GM19328 (cell line): ENCODE results near the gene HOXD8.

Experiments used
- ATAC-seq: cut with Tn5 transposase; IDR thresholded peaks from one replicate; pipeline ENCODE4 v1.9.1; 2021; ENCODE audit warnings: mild to moderate bottlenecking, moderate library complexity; ENCODE audit not compliant: unreplicated experiment

HOXD8 gene

DNA sequence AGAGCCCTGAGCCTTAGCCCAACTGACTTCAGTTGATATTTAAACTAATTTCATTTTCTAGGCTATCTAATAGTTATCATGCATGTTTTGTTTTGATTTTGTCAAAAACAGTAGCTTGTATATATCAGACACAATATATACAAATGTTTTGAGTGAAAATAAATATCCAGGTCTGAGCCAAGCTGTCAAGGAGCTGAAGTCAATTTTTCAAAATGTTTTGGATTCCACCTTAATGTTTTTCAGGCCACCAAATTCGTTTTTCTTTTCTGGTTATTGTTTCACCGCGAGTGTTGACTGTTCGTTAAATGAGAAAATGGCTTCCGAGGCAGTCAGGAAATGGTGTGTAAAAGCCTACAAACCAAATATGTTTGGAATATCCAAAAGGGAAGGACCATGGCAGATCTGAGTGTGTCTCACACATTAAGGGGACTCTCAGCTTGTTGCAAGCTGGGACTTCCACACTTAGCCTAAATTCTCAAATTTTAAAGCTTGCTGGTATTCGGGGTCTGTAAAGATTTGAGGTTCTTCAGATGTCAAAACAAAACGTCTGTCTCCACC lies 27.1 kb upstream of the HOXD8 start:
- no peak for ATAC-seq

DNA sequence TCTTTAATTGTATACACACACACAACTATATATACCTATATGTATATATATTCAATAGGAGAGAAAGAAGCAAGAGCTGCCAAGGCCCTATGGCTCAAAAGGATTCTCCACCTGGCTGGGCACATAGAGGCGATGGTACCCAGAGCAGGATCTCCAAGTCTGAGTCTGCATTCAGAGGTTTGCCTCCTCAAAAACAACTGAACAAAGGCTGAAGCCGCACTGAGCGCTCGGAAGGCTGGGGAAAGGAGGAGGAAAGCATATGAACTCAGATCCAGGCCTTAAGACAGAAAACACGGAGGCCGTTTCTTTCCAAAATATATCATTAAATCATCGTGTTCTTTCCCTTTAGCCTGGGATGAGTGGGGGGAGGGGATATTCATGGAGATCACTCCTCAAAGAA lies 26.3 kb upstream of the HOXD8 start:
- no peak for ATAC-seq

DNA sequence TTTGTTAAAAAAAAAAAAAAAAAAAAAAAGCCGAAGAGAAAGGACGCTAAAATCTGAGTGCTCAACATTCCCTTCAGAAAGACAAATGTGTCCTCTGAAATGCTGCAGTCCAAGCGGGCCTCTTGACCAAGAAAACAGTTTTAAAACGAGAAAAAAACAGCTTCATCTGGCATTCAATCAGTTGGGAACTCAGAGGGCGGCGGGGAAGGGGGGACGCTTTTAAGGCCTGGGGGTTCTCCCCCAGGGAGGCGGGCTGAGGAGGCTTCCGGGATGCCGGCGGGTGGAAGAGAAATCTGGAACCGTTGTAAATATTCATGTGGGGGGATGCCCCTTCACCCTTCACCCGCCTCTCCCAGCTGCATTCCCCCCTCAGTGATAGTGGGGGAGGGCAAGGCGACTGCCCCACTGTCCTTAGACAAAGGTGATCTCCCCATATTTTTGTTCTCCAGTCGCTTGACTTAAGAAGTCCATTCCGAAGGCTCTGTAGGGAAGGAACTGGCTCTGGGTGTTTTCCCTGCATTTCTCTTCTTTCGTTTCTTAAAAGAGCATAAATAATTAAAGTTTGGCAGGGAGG lies 25.7 kb upstream of the HOXD8 start:
- ATAC-seq = no peak

DNA sequence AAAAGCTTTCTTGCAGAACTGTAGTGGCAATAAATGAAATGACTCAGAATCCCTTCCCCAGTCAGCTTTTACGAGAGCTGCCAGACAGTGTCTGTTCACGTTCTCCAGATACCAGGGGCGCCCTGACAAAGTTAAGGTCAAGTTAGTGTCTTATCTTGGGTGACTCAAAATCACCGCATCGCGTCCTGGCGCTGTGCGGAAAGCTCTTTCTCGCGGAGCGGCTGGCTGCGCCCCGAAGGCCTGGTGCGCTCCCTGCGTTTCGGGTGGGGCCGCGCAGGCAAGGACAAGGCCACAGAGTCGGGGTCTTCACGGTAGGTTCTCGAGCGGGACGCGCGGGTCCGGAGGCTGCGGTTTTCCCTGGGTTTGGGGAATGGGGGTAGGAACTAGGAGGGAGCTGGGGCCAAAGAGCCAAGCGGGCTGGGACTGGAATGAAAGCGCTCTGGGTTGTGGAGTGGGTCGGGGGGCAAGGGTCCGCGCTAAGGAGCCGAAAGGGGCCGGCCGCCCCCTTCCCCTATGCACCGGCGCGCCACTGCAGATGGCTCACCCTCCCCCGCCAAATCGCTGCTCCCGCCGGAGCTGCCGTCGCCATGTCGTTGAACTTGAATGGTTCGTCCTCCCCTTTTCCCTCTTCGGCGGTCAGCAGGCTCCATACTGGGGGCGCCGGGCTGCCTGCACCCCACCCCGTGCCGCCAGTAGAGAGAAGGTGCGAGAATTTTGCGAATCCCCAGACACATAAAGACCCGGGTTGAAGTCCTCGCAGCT lies 25.0 kb upstream of the HOXD8 start:
- no peak for ATAC-seq

DNA sequence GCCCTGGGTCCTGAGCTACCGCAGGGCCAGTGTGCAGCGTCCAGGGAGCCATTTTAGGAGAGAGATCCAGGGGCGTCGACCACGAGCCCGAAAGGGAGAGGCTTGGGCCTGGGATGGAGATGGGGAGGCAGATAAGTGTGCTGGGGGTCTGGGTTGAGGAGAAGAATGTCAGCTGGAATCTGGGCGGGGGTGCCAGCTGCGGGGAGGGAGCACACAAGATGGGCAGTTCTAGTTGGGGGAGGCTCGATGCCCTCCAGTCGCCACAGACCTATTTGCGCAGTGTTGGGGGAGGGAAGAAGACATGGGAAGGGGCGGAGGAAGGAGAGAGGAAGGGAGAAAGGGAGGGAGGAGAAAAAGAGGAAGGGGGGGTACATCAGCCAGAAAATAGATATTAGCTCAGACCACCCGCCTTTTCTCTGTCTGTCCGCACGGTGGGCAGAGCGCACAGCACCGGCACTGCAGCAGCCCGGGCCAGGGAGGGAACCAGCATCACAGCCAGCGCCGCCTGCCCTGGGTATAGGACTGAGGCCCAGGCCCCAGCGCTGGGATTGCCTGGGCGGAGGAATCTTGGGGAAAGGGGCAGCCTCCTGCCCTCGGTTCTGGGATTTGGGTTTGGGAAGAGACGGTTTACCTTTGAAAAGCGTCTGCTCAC lies 24.3 kb upstream of the HOXD8 start:
- no peak for ATAC-seq

DNA sequence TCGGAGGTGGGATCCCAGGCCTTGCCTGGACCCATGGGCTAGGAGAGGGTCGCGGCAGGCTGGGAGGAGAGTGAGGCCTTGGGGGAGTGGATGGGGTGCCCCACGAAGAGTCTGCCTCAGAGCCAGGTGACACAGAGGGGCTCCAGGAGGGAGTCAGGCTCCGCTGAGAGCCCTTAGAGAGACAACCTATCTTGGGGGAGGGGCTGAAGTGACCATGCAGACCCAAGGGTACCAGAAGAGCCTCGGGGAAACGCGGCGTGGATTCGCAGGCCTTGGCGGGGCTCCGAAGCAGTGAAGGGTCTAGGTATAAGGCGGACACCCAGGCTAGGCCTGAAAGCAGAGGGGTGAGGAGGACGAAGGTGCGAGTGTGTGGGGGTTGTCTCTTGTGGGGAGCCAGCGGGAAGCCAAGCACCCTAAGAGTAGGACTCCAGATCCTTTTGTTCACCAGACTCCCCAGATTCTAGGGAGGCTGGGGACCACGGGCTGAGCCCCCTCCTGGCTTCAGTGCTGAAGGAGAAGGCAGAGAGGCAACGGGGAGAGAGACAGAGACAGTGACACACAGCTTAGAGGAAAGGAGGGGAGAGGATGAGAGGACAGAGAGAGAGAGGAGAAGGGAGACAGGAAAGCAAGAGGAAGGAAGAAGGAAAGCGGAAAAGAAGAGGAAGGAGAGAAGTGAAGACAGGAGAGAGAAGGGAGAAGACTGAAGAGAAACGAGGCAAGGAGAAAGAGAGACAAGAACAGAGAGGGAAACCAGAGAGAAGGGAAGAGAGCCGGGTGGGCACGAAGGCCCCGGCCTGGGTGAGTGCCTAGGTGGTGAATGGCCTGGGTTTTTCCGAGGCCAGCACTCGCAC lies 23.6 kb upstream of the HOXD8 start:
- no peak for ATAC-seq

DNA sequence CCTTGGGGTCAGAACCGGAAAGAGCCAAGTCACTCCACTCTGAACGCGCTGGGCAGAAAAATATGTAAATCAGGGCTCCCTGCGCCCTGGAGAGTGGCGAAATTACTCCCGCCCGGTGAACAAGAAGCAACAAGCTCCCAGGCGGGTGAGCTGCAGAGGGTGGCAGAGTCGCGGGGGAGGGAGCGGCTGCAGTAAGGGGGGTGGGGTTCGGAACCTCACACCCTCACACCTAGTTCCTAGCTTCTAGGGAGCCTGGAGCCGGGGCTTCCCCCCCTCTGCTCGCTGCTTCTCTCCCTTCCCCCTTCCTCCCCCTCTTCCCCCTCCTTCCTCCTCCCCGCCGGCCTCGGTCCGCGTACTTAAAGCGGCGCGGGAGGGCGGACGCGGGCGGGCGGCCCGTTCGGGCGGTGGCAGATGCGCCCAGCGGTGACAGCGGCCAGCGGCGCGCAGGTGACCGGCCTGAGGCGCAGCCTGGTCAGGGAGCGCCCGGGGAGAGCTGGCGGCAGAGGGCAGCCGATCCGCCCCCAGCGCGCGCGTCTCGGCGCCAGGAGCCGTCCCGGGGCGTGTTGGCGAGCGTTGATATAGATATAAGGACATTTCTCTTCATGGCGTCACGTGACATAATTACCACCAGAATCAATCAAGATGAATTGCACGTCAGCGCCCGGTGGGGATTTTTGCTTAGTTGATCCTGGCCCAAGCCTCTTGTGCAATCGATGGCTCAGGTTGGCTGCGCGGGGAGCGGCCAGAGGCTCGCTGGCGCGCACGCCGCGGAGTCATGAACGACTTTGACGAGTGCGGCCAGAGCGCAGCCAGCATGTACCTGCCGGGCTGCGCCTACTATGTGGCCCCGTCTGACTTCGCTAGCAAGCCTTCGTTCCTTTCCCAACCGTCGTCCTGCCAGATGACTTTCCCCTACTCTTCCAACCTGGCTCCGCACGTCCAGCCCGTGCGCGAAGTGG lies 22.6 kb upstream of the HOXD8 start, which contains the start of gene HOXD11:
Gene HOXD11 (plus strand): TSS at position 700 of the 959 bp plus-strand sequence. CDS start 76 bp downstream, at position 776.
- ATAC-seq = no peak

DNA sequence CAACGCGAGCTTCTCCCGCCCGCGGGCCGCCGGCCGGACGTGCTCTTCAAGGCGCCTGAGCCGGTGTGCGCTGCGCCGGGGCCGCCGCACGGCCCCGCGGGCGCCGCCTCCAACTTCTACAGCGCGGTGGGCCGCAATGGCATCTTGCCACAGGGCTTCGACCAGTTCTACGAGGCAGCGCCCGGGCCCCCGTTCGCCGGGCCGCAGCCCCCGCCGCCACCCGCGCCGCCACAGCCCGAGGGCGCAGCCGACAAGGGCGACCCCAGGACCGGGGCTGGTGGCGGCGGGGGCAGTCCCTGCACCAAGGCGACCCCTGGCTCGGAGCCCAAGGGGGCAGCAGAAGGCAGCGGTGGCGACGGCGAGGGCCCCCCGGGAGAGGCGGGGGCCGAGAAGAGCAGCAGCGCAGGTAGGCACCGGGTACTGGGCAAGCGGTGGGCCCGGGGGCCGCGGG lies 21.7 kb upstream of the HOXD8 start:
- no peak for ATAC-seq

DNA sequence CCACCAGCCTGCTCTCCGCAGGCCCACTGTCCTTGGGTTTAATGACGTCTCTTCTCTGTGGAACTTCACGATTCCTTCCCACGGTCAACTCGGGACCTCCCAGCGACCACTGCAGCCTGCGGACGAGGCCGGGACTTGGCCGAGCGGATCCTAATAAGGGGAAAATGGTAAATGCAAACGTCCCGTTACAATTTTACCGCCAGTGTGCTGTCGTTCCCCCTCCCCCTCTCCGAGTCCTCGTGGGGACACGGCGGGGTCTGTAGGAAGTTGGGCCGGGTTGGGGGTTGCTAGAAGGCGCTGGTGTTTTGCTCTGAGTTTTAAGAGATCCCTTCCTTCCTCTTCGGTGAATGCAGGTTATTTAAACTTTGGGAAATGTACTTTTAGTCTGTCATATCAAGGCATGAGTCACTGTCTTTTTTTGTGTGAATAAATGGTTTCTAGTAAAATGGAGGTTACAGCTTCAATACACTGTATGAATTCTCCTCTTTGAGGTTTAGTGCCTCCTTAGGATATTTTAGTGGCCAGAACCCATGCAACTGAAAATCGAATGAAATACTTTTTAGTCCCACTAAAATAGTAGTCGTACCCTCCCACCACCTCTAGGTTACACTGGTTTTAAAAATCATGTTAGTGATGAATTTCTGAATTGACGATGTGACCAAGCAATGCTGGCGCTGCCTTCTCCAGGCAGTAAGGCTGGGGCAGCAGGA lies 20.2 kb upstream of the HOXD8 start:
- no peak for ATAC-seq

DNA sequence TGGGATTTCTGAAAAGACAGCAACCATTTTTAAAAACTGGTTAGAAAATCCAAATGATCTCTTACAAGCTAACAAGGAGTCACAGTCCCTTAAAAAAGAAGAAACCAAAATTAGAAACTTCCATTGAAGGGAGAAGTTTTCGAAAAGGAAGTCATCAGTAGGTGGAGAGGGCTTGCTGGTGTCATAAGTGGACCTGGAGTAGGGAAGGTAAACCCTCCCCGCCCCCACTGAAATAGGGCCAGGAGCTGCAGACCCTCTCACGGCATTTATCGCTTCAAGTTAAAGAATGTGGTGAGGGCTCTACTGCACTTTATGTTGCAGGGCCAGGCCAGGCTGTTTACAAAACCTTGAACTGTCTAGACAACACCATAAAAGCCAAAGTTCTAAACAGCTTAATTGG lies 19.6 kb upstream of the HOXD8 start:
- no peak for ATAC-seq

DNA sequence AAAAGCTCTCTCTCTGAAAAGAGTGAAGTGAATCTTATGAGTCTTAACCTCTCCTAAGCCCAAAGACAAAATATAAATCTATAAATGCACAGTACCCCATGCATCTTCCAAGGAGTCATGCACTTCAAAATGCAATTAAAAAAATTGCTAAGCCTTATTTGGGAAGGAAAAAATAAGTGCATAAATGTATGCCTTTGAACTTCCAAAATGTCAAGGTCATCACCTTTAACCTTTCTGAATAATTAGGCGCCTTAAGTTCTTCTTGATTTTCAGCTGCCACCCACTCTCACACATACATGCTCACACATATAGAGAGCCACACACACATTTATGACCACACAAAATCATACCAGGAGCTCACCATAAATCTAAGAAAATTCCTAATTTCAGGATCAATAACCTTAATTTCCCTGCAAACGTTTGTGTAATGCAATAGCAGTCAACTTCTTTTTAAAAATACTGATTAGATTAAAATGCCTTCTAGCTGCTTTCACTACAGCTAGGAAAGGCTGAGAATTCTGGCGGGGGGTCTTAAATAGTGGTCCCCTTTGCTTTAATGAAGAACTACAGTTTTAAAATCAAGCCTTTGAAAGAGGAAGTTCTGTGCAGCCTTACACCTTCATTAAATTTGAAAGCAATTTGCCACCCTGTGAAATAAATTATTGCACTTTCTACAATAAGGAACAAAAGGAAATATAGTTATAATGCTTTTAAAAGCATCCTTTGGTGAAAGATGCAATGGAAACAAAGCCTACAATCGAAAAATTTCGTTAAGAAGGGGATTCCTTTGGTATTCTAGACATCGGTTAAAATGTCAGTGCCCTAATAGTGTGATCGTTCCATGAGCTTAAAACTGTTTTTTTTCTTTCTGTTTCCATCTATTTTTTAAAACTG lies 18.8 kb upstream of the HOXD8 start:
- no peak for ATAC-seq

DNA sequence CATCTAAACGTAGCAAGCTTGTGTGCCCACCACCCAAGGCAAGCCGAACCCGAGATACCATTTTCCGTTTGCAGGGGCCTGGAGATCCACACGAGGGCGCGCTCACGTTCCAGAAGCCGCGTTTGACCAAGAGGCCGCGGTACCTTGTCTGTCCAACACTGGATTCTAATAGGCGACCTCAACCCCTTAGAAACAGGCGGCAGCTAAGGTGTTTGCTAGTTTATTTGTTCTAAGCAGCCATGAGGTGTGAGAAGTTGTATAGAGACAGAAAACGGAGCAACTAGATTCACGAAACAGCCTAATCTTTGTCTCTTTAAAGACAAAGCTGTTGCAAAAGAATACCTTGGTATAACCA lies 18.2 kb upstream of the HOXD8 start:
- ATAC-seq = no peak

DNA sequence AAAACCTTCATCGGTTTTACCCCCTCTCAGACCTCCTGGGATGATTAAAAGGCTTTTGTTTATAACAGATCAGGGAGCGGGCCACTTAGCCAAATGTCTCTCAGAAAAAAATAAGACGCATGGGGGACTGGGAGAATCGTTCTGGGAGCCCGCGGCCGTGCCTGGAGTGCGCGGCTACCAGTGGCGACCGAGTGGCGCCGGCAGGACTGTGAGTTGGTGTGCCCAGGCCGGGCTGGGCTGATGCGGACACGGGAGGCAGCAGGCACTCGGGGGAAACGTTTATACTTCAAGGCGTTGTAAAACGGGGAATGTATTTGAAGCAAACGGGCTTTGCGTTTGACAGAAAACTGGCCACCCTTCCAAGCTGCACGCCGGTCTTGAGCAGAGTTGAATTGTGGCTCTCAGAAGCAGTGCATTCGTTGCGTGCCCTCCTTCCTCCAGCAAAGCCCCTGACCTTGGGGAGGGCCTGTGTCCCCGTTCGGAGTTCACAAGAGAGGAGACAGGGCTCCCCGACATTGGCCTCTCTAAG lies 17.6 kb upstream of the HOXD8 start:
- ATAC-seq = no peak

DNA sequence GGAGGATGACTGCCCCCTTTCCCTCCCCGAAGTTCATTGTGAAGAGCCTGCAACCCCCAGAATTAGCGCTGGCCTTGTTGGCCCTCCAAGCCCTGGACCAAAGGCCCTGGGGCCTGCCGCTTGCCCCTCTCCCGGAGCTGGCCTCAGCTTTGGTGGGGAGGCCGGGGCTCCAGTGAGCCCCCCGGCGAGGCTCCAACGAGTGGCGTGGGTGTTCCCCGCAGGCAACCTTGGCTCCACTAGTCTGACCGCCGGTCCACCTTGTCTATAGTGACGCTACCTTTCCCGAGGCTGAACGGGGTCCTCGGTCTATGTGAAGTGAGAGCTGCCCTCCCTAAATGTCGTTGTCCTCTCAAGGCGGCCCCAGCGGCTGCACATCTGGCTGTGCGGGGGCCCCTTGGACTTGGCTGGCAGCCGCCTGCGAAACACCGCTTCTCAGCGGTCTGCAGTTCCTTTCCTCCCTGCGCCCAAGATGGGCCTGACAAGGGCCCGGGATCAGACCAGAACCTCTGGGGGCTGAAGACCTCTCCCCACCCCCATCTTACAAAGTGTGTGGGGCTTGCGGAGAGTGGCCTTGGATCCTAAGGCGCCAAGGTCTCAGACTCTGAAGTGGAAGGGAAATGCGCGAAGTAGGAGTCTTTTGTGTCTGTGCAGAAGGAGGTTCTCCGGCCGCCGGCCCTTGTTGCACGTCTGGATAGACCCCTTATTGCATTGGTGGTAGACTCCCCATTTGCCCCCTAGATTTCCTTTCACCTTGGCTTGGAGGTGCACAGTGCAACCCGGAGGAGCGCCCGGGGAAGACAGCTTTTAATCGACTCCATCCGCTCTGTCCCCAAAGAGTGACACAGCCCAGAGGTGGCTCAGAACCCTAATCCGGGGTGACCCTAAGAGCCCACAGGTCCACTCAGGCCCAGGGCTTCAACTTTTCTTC lies 16.9 kb upstream of the HOXD8 start:
- ATAC-seq = no peak

DNA sequence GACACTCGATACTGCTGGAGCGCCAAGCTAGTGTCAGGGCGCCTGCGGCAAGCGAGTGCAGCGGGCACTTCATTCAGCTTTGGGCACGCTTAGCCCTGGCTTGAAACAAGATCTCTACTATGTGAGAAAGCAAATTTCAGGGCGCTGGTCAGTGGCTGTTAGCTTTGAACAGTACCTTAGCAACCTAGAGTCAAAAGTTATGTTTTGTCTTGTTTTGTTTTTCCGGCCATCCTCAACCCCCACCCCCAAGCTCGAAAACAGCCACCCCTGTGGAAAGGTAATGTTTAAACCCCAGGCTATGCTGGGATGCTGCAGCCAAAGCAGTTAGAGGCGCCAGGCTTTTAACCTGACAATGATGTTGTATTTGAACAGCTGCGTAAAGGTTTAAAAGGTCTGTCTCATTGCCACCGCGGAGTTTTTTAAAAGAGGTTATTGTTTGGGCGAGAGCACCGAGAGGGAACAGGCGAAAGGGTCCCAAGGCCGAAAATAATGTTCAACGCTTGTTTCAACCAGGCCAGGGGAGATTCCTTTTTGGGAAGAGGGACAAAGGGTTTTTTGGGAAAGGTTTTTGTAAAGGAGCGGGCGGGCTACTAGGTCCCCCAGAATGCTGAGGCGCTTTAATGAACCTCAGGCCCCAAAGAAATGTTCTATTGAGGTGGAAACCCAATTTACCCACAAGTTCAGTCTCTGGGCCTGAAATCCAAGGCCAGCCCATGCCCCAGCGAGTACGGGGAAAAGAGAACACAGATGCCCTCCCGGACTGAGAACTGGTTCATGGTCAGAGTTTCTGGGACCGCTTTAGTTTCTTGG lies 15.2 kb upstream of the HOXD8 start:
- no peak for ATAC-seq
